Progenitor cell of endocrine pancreas (in vitro differentiated cells): ENCODE results near the gene DNAJA3. TPM values are rescaled to one million over a fixed set of nuclear protein-coding genes. Genes with fewer than 3 reads are reported as not detected.

Experiments
- DNase-seq: peaks from one replicate; pipeline ENCODE4 v3.0.0; 2021; ENCODE audit warnings: low spot score; ENCODE audit not compliant: unreplicated experiment
- H3K27ac Mint-ChIP-seq: 2 replicates; pipeline ENCODE4 v1.8.0; 2021; ENCODE audit warnings: mild to moderate bottlenecking, moderate library complexity, mixed read lengths
- H3K27me3 Mint-ChIP-seq: 2 replicates; pipeline ENCODE4 v1.8.0; 2021; ENCODE audit warnings: mixed read lengths
- H3K36me3 Mint-ChIP-seq: 2 replicates; pipeline ENCODE4 v1.8.0; 2022; ENCODE audit warnings: mixed read lengths; ENCODE audit not compliant: insufficient read depth
- H3K4me1 Mint-ChIP-seq: 2 replicates; pipeline ENCODE4 v1.8.0; 2021; ENCODE audit warnings: low read depth, mixed read lengths
- H3K4me3 Mint-ChIP-seq: 2 replicates; pipeline ENCODE4 v1.8.0; 2021; ENCODE audit warnings: low read depth, mild to moderate bottlenecking, moderate library complexity, mixed read lengths
- H3K9me3 Mint-ChIP-seq: 2 replicates; pipeline ENCODE4 v1.8.0; 2021; ENCODE audit warnings: low read depth, mixed read lengths
- total RNA-seq: library from RNA; stranded (reverse); gene quantifications from 2 replicates; pipeline ENCODE4 v1.2.1, GENCODE V29; 2021
- TF ChIP-seq, protein P1 (sequence below): fragments of 200-600 bp; sonication (generic); IDR thresholded peaks from one replicate; pipeline ENCODE4 v1.5.0; 2021; ENCODE audit warnings: antibody characterized with exemption, mild to moderate bottlenecking; ENCODE audit not compliant: unreplicated experiment

DNAJA3 gene
- total RNA-seq, 1 donor from 2014 or later: 42.3 TPM

DNA sequence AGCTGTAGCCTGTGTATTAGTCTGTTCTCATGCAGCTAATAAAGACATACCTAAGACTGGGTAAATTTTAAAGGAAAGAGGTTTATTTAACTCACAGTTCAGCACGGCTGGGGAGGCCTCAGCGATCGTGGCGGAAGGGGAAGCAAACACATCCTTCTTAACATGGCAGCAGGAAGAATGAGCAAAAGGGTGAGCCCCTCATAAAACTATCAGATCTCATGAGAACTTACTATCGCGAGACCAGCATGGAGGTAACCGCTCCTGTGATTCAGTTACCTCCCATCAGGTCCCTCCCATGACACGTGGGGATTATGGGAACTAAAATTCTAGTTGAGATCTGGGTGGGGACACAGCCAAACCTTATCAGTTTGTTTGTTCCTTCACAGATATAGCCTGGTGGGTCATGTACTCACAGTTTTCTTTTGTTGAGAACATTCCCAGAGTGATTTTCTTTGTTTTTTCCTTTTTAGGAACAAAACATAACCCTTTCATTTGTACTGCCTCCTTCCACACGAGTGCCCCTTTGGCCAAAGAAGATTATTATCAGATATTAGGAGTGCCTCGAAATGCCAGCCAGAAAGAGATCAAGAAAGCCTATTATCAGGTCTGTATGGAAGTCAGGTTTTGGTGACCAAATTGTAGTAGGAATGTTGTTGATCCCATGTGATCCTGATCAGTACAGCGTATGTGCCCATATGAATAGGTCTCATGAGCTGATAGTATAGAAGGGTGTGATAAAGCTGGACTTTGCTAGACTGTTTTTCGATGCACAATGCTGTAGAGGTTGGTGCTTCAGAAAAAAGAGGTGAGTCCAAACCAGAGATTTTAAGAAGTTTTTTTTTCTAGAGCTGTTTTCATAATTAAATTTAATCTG is 8.5 kb downstream of the DNAJA3 start:
- Mint-ChIP-seq H3K4me3 (no peak overlapping the region), H3K4me1 (peaks cover 8% of the 10 kb centered on the region), H3K27me3 (no peaks in the 10 kb centered on the region), H3K27ac (peak overlapping the region; percentile 92), H3K36me3 (peaks cover 17% of the 10 kb centered on the region), H3K9me3 (no peaks in the 10 kb centered on the region)
- TF ChIP-seq, protein P1, sequence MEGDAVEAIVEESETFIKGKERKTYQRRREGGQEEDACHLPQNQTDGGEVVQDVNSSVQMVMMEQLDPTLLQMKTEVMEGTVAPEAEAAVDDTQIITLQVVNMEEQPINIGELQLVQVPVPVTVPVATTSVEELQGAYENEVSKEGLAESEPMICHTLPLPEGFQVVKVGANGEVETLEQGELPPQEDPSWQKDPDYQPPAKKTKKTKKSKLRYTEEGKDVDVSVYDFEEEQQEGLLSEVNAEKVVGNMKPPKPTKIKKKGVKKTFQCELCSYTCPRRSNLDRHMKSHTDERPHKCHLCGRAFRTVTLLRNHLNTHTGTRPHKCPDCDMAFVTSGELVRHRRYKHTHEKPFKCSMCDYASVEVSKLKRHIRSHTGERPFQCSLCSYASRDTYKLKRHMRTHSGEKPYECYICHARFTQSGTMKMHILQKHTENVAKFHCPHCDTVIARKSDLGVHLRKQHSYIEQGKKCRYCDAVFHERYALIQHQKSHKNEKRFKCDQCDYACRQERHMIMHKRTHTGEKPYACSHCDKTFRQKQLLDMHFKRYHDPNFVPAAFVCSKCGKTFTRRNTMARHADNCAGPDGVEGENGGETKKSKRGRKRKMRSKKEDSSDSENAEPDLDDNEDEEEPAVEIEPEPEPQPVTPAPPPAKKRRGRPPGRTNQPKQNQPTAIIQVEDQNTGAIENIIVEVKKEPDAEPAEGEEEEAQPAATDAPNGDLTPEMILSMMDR: no peak
- DNase-seq: no peak

DNA sequence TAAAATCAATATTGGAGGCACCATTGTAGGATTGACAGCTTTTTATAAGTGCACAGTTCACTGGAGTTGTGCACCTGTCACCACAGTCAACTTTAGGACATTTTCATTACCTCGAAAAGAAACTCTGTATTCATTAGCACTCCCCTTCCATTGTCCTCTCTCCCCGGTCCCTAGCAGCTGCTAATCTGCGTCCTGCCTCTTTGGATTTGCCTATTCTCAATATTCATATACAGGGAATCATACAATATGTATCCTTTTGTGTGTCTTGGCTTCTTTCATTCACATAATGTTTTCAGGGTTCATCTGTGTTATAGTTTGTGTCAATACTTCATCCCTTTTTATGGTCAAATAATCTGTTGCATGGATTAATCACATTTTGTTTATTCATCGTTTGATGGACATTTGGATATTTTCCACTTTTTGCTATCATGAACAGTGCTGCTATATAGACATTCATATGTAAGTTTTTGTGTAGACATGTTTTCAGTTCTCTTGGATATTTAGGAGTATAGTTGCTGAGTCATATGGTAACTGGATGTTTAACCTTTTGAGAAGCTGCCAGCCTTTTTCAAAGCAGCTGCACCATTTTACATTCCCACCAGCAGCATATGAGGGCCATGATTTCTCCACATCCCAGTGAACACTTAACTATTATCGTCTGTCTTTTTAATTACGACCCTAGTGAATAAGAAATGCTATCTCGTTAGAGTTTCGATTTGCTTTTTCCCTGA is 9.8 kb downstream of the DNAJA3 start:
- no peak overlapping the region for H3K4me3 Mint-ChIP-seq
- TF ChIP-seq, protein P1: no peak
- H3K4me1 Mint-ChIP-seq: peaks cover 8% of the 10 kb centered on the region
- peaks cover 14% of the 10 kb centered on the region for H3K36me3 Mint-ChIP-seq
- H3K9me3 Mint-ChIP-seq: no peaks in the 10 kb centered on the region
- DNase-seq: no peak
- no peak overlapping the region for H3K27ac Mint-ChIP-seq
- H3K27me3 Mint-ChIP-seq: no peaks in the 10 kb centered on the region

DNA sequence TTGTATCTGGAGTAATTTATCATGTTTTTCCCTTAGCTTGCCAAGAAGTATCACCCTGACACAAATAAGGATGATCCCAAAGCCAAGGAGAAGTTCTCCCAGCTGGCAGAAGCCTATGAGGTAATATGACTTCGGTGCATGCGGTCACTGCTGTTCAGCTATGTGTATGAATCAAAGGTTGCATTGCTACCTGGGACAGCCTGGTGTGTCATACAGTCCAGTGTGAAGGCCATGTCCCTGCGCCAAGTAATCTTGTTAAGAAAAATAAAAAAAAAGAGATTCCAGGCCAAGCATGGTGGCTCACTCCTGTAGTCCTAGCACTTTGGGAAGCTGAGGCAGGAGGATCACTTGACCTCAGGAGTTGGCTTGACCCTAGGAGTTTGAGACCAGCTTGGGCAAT is 11.7 kb downstream of the DNAJA3 start:
- TF ChIP-seq, protein P1: no peak
- Mint-ChIP-seq H3K27me3 (no peaks in the 10 kb centered on the region), H3K36me3 (peaks cover 21% of the 10 kb centered on the region), H3K4me1 (peaks cover 8% of the 10 kb centered on the region), H3K9me3 (no peaks in the 10 kb centered on the region), H3K4me3 (no peak overlapping the region), H3K27ac (no peak overlapping the region)
- DNase-seq: no peak

DNA sequence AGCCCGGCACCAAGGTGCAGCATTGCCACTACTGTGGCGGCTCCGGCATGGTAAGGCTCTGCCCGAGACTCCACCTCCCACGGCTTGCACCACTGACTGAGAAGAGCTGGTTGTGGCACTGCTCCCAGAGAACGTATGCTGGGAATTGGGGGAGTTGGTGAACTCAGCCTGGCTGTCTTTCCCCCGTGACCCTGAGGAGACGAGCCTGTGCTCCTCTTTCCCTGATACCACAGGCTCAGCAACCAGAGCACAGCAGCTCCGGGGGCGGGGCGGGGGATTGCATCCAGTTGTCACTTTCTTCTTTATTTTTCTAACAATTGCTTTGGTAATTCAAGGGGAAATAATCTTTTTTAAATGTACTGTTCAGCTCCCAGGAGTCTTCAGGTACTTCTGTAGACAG is 16.7 kb downstream of the DNAJA3 start:
- no peaks in the 10 kb centered on the region for H3K27me3 Mint-ChIP-seq
- TF ChIP-seq, protein P1: no peak
- H3K4me1 Mint-ChIP-seq: no peaks in the 10 kb centered on the region
- no peak for DNase-seq
- no peaks in the 10 kb centered on the region for H3K9me3 Mint-ChIP-seq
- H3K4me3 Mint-ChIP-seq: no peak overlapping the region
- H3K27ac Mint-ChIP-seq: no peak overlapping the region
- peaks cover 23% of the 10 kb centered on the region for H3K36me3 Mint-ChIP-seq

DNA sequence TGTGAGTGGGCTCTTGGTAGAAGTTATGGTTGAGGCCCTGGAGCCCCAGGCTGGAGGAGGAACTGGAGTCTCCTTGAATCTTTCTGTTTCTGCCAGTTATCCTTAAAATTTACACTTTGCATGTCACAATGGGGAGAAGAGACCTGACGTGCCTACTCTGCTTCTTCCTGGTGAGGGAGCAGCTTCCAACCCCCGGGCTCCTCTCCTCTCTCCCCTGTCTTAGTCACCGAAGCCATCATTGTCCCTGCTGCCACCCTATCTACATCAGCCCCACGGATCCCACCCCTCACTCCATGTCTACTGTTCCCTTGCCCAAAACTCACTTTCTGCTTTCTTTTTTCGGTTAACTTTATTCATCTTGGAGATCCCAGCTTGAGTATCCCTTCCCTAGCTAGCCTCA is 17.6 kb downstream of the DNAJA3 start:
- DNase-seq: no peak
- H3K27ac Mint-ChIP-seq: no peak overlapping the region
- no peak overlapping the region for H3K4me3 Mint-ChIP-seq
- peaks cover 21% of the 10 kb centered on the region for H3K36me3 Mint-ChIP-seq
- TF ChIP-seq, protein P1: no peak
- no peaks in the 10 kb centered on the region for H3K9me3 Mint-ChIP-seq
- H3K27me3 Mint-ChIP-seq: no peaks in the 10 kb centered on the region
- H3K4me1 Mint-ChIP-seq: no peaks in the 10 kb centered on the region
